ENCODE data around the gene PRKCI.

The PRKCI gene

GRCh38 chr3:170278627-170279026 is 56.4 kb downstream of the PRKCI start:
- no peak for TF ChIP-seq CTCF (IDR thresholded peaks at IDR 0.05; ENCODE audit: low read depth, low read length, missing control alignments)
- no peak overlapping the region for H3K4me3 ChIP-seq (ENCODE audit: low read depth, low read length)
- DNase-seq (ENCODE audit: low read depth): no peak

GRCh38 chr3:170290194-170290593 is 68.0 kb downstream of the PRKCI start:
- no peak for DNase-seq (ENCODE audit: low read depth)
- H3K4me3 ChIP-seq (ENCODE audit: low read depth, low read length): no peak overlapping the region
- TF ChIP-seq CTCF (IDR thresholded peaks at IDR 0.05; ENCODE audit: low read depth, low read length, missing control alignments): no peak

- H3K4me3 ChIP-seq (ENCODE audit: low read depth, low read length): no peak overlapping the region
- no peak for TF ChIP-seq CTCF (IDR thresholded peaks at IDR 0.05; ENCODE audit: low read depth, low read length, missing control alignments)
- DNase-seq (ENCODE audit: low read depth): no peak
Measured at GRCh38 chr3:170295586-170295985, 73.4 kb downstream of the PRKCI start.

GRCh38 chr3:170296703-170297102 is 74.5 kb downstream of the PRKCI start:
- TF ChIP-seq CTCF (IDR thresholded peaks at IDR 0.05; ENCODE audit: low read depth, low read length, missing control alignments): no peak
- DNase-seq (ENCODE audit: low read depth): no peak
- no peak overlapping the region for H3K4me3 ChIP-seq (ENCODE audit: low read depth, low read length)

GRCh38 chr3:170301405-170301804 is 79.2 kb downstream of the PRKCI start:
- no peak for TF ChIP-seq CTCF (IDR thresholded peaks at IDR 0.05; ENCODE audit: low read depth, low read length, missing control alignments)
- no peak for DNase-seq (ENCODE audit: low read depth)

GRCh38 chr3:170302008-170302407 is 79.8 kb downstream of the PRKCI start:
- no peak overlapping the region for H3K4me3 ChIP-seq (ENCODE audit: low read depth, low read length)
- no peak for DNase-seq (ENCODE audit: low read depth)
- no peak for TF ChIP-seq CTCF (IDR thresholded peaks at IDR 0.05; ENCODE audit: low read depth, low read length, missing control alignments)

More at GRCh38 chr3:170301405-170301804, 79.2 kb downstream of the PRKCI start:
- H3K4me3 ChIP-seq (ENCODE audit: low read depth, low read length): no peak overlapping the region

- H3K4me3 ChIP-seq (ENCODE audit: low read depth, low read length): no peak overlapping the region
- no peak for DNase-seq (ENCODE audit: low read depth)
- TF ChIP-seq CTCF (IDR thresholded peaks at IDR 0.05; ENCODE audit: low read depth, low read length, missing control alignments): no peak
Measured at GRCh38 chr3:170306015-170306414, 83.8 kb downstream of the PRKCI start.

Data from GM12864 (cell line).